HCT116 (cell line): ENCODE results near the gene WWOX. TPM values are rescaled to one million over a fixed set of nuclear protein-coding genes. Genes with fewer than 3 reads are reported as not detected.

Experiments used
- ATAC-seq: fragments of 200-7000 bp; cut with Tn5 transposase; 2 replicates; pipeline ENCODE4 v1.9.1; 2020; ENCODE audit warnings: mild to moderate bottlenecking, moderate library complexity
- BruUV-seq: library from RNA; stranded (reverse); fragments of 400-500 nt; replicated peaks from 2 replicates; lab custom pipeline; 2021; lab: Mats Ljungman, UMichigan
- CTCF ChIA-PET: fragments of 300-600 bp; sonication (Branson Sonifier 250); formaldehyde crosslinking; loops from one replicate; lab custom pipeline; 2021; ENCODE audit warnings: antibody characterized with exemption; lab: Charles Lee
- POLR2A ChIA-PET: fragments of 300-600, 350-600 bp; sonication (Branson Sonifier 250); formaldehyde crosslinking; loops from one replicate; lab custom pipeline; 2021; ENCODE audit warnings: antibody characterized with exemption; lab: Charles Lee
- RAD21 ChIA-PET, 2 experiments: fragments of 300-600 bp; sonication (Branson Sonifier 250); formaldehyde crosslinking; loops; one replicate each; lab custom pipeline; 2023; ENCODE audit warnings: low total read pairs in 2 of 2; ENCODE audit not compliant: uncharacterized antibody in 2 of 2, unreplicated experiment in 2 of 2, low non-redundant PET in 1 of 2; lab: Charles Lee
- DNase-seq: peaks from one replicate; pipeline ENCODE4 v3.0.0-alpha.2; 2010; ENCODE audit warnings: low read depth, low spot score
- H2AFZ ChIP-seq: fragments of 200-600 bp; shearing (Covaris generic), sonication (generic); 2 replicates; pipeline ENCODE4 v1.6.1; 2017; ENCODE audit warnings: low read depth, mixed run types, mixed read lengths, antibody characterized with exemption, low read length; ENCODE audit not compliant: poor library complexity, severe bottlenecking
- H3K27ac ChIP-seq: 2 replicates; pipeline ENCODE4 v1.5.1; 2012; ENCODE audit warnings: low read depth, low read length
- H3K27me3 ChIP-seq: fragments of 200-600 bp; sonication (generic); 2 replicates; pipeline ENCODE4 v1.6.1; 2016; ENCODE audit warnings: mixed run types, low read length, mixed read lengths; ENCODE audit not compliant: insufficient read depth
- H3K36me3 ChIP-seq, 2 experiments: fragments of 200-500 bp in 1 of 2; fragments of 200-600 bp in 1 of 2; sonication (Bioruptor generic) in 1 of 2; sonication (generic) in 1 of 2; 2 replicates each; pipeline versions ENCODE4 v1.5.1 to v1.6.1; 2014 to 2016; ENCODE audit warnings: low read length in 2 of 2, inconsistent platforms in 1 of 2, mixed read lengths in 1 of 2, mixed run types in 1 of 2; ENCODE audit not compliant: insufficient read depth in 2 of 2, control insufficient read depth in 1 of 2
- H3K4me1 ChIP-seq, 2 experiments: fragments of 200-600 bp in 1 of 2; sonication (generic) in 1 of 2; 2 replicates each; pipeline versions ENCODE4 v1.5.1 to v1.6.1; 2012 to 2017; ENCODE audit warnings: low read length in 2 of 2, inconsistent platforms in 1 of 2, mild to moderate bottlenecking in 1 of 2, mixed read lengths in 1 of 2, mixed run types in 1 of 2, moderate library complexity in 1 of 2; ENCODE audit not compliant: insufficient read depth in 2 of 2, control insufficient read depth in 1 of 2
- H3K4me2 ChIP-seq: fragments of 200-600 bp; sonication (generic); 2 replicates; pipeline ENCODE4 v1.6.1; 2017; ENCODE audit warnings: mixed run types, low read length, mixed read lengths
- H3K4me3 ChIP-seq, 2 experiments: fragments of 200-600 bp in 1 of 2; sonication (generic) in 1 of 2; replicated peaks in 1 of 2; 2 replicates each; pipeline ENCODE4 v1.5.1; 2011 to 2016; ENCODE audit warnings: low read length in 2 of 2, control low read depth in 1 of 2, low read depth in 1 of 2, mild to moderate bottlenecking in 1 of 2, mixed read lengths in 1 of 2, mixed run types in 1 of 2
- H3K79me2 ChIP-seq: fragments of 200-600 bp; sonication (generic); 2 replicates; pipeline ENCODE4 v1.6.1; 2017; ENCODE audit warnings: mild to moderate bottlenecking, mixed run types, low read length, moderate library complexity, mixed read lengths; ENCODE audit not compliant: insufficient read depth
- H3K9ac ChIP-seq: fragments of 200-600 bp; sonication (generic); 2 replicates; pipeline ENCODE4 v1.6.1; 2016; ENCODE audit warnings: low read length, mixed read lengths
- H3K9me2 ChIP-seq: fragments of 200-600 bp; sonication (generic), shearing (Covaris generic); 2 replicates; pipeline ENCODE4 v1.6.1; 2017; ENCODE audit warnings: mixed run types, mild to moderate bottlenecking, moderate library complexity; ENCODE audit not compliant: insufficient read depth
- H3K9me3 ChIP-seq, 2 experiments: fragments of 200-500 bp in 1 of 2; fragments of 200-600 bp in 1 of 2; sonication (Bioruptor generic) in 1 of 2; sonication (generic) in 1 of 2; 2 replicates each; pipeline ENCODE4 v1.6.1; 2014 to 2017; ENCODE audit warnings: low read length in 2 of 2, mixed read lengths in 2 of 2, inconsistent platforms in 1 of 2, low read depth in 1 of 2, mild to moderate bottlenecking in 1 of 2, mixed run types in 1 of 2, moderate library complexity in 1 of 2; ENCODE audit not compliant: control insufficient read depth in 1 of 2, insufficient read depth in 1 of 2
- H4K20me1 ChIP-seq: fragments of 200-600 bp; sonication (generic), shearing (Covaris generic); 2 replicates; pipeline ENCODE4 v1.6.1; 2017; ENCODE audit warnings: mixed run types, mild to moderate bottlenecking, moderate library complexity; ENCODE audit not compliant: insufficient read depth
- CBX3 ChIP-seq: IDR thresholded peaks from 2 replicates; pipeline ENCODE4 v1.6.1; 2012; ENCODE audit warnings: low read depth
- CTCF ChIP-seq, 3 experiments: fragments of 200-600 bp in 1 of 3; sonication (generic) in 1 of 3; IDR thresholded peaks in 2 of 3; conservative IDR thresholded peaks in 1 of 3; 2 replicates each; pipeline ENCODE4 v1.5.1; 2012 to 2017; ENCODE audit warnings: low read depth in 2 of 3, low read length in 2 of 3, antibody characterized with exemption in 1 of 3, borderline replicate concordance in 1 of 3, control low read depth in 1 of 3, mild to moderate bottlenecking in 1 of 3, mixed read lengths in 1 of 3, mixed run types in 1 of 3, moderate library complexity in 1 of 3; ENCODE audit not compliant: insufficient read depth in 1 of 3
- MAX ChIP-seq: IDR thresholded peaks from 2 replicates; pipeline ENCODE4 v1.6.1; 2012
- REST ChIP-seq: IDR thresholded peaks from 2 replicates; pipeline ENCODE4 v1.6.1; 2012; ENCODE audit warnings: low read depth
- SIN3A ChIP-seq: IDR thresholded peaks from 2 replicates; pipeline ENCODE4 v1.6.1; 2012; ENCODE audit warnings: low read depth
- SP1 ChIP-seq: IDR thresholded peaks from 2 replicates; pipeline ENCODE4 v1.6.1; 2012; ENCODE audit warnings: low read depth
- TCF7L2 ChIP-seq: IDR thresholded peaks from 2 replicates; pipeline ENCODE4 v1.7.0; 2011; ENCODE audit warnings: borderline replicate concordance, inconsistent platforms; ENCODE audit not compliant: insufficient read depth, insufficient read length; ENCODE audit errors: extremely low read depth
- YY1 ChIP-seq: IDR thresholded peaks from 2 replicates; pipeline ENCODE4 v1.6.1; 2011; ENCODE audit warnings: low read length, low read depth, moderate library complexity, mild to moderate bottlenecking; ENCODE audit not compliant: insufficient replicate concordance; ENCODE audit errors: extremely low read depth
- ZBTB33 ChIP-seq: IDR thresholded peaks from 2 replicates; pipeline ENCODE4 v1.6.1; 2011; ENCODE audit warnings: mild to moderate bottlenecking, low read length, moderate library complexity; ENCODE audit not compliant: insufficient replicate concordance; ENCODE audit errors: extremely low read depth
- ZFX ChIP-seq: fragments of 450-650 bp; IDR thresholded peaks from 2 replicates; pipeline ENCODE4 v1.6.1; 2017
- intact Hi-C: fragments of 100-400 bp; cut with micrococcal nuclease; formaldehyde crosslinking; loops from 2 replicates; pipeline ENCODE4 v1.10.0; 2022
- total RNA-seq: library from RNA; stranded (reverse); gene quantifications from one replicate; pipeline ENCODE4 v1.2.1, GENCODE V29; 2021; ENCODE audit not compliant: unreplicated experiment

The WWOX gene
- total RNA-seq, 1 experiment from 2014 or later = 13.7 TPM

- BruUV-seq = no TSS peak
- no peaks in the 10 kb centered on the region for H4K20me1 ChIP-seq
- no peak overlapping the region for H3K9ac ChIP-seq
- ChIA-PET RAD21 (no interaction called here), POLR2A (no interaction called here), CTCF (no interaction called here)
- no peaks in the 10 kb centered on the region for H3K79me2 ChIP-seq
- TF ChIP-seq MAX = no peak
- TF ChIP-seq SIN3A = no peak
- no peak for TF ChIP-seq ZFX
- TF ChIP-seq YY1 = no peak
- TF ChIP-seq SP1 = no peak
- TF ChIP-seq ZBTB33 = no peak
- ATAC-seq (no peak), DNase-seq (no peak)
- H3K27ac ChIP-seq = no peak overlapping the region
- no peak overlapping the region for H2AFZ ChIP-seq
- intact Hi-C loops = no loop called here
- H3K9me3 ChIP-seq = peaks cover 0 to 5% of the 10 kb centered on the region in 2 experiments; a peak in 2 of 4 replicates
- no peak overlapping the region for H3K4me3 ChIP-seq
- H3K9me2 ChIP-seq = no peaks in the 10 kb centered on the region
- no peaks in the 10 kb centered on the region for H3K27me3 ChIP-seq
- H3K36me3 ChIP-seq = no peaks in the 10 kb centered on the region
- H3K4me1 ChIP-seq = no peaks in the 10 kb centered on the region
- no peak overlapping the region for H3K4me2 ChIP-seq
Observed at GRCh38 chr16:79107301-79107700, 1007.8 kb downstream of the WWOX start.

GRCh38 chr16:79109771-79110170, 1010.3 kb downstream of the WWOX start:
- no TSS peak for BruUV-seq
- H3K9me2 ChIP-seq = no peaks in the 10 kb centered on the region
- H3K27ac ChIP-seq = no peak overlapping the region
- no peaks in the 10 kb centered on the region for H3K36me3 ChIP-seq
- intact Hi-C loops = no loop called here
- no peak overlapping the region for H3K9ac ChIP-seq
- peaks cover 0 to 13% of the 10 kb centered on the region in 2 experiments; a peak in 2 of 4 replicates for H3K9me3 ChIP-seq
- CTCF ChIA-PET = no interaction called here
- no peak overlapping the region for H3K4me2 ChIP-seq
- no peaks in the 10 kb centered on the region for H3K79me2 ChIP-seq
- ATAC-seq (no peak), DNase-seq (no peak)
- RAD21 ChIA-PET = no interaction called here
- H3K4me1 ChIP-seq = no peaks in the 10 kb centered on the region
- H2AFZ ChIP-seq = no peak overlapping the region
- POLR2A ChIA-PET = no interaction called here
- no peaks in the 10 kb centered on the region for H3K27me3 ChIP-seq
- H4K20me1 ChIP-seq = no peaks in the 10 kb centered on the region
- no peak overlapping the region for H3K4me3 ChIP-seq
- TF ChIP-seq ZFX (no peak), SP1 (no peak), CTCF (IDR thresholded peaks at IDR 0.05 in 2 of 3, conservative IDR thresholded peaks at IDR 0.05 in 1 of 3; ENCODE audit: borderline replicate concordance in 1 of 3, insufficient read depth in 1 of 3, low read depth in 2 of 3, low read length in 2 of 3) (no peak), TCF7L2 (no peak), REST (no peak), CBX3 (no peak)
